Neural progenitor cell (in vitro differentiated cells): Measurements from ENCODE around the gene OPCML. TPM values are rescaled to one million over a fixed set of nuclear protein-coding genes. Genes with fewer than 3 reads are reported as not detected.

Source experiments
- DNase-seq: peaks from one replicate; pipeline ENCODE4 v3.0.0-alpha.2; 2016; ENCODE audit warnings: low spot score
- H2AFZ ChIP-seq: fragments of 200-600 bp; sonication (generic); replicated peaks from 2 replicates; pipeline ENCODE4 v1.6.1; 2016; ENCODE audit warnings: antibody characterized with exemption
- H3F3A ChIP-seq: fragments of 200-600 bp; sonication (generic); 2 replicates; pipeline ENCODE4 v1.6.1; 2016; ENCODE audit warnings: antibody characterized with exemption, low read depth
- H3K27ac ChIP-seq: fragments of 200-600 bp; sonication (generic); 2 replicates; pipeline ENCODE4 v1.5.1; 2016; ENCODE audit warnings: mild to moderate bottlenecking
- H3K27me3 ChIP-seq: fragments of 200-600 bp; sonication (generic); 2 replicates; pipeline ENCODE4 v1.6.1; 2016; ENCODE audit warnings: mild to moderate bottlenecking, moderate library complexity
- H3K36me3 ChIP-seq: fragments of 200-600 bp; sonication (generic); 2 replicates; pipeline ENCODE4 v1.5.1; 2016
- H3K4me1 ChIP-seq: fragments of 200-600 bp; sonication (generic); 2 replicates; pipeline ENCODE4 v1.6.1; 2016; ENCODE audit warnings: mixed run types
- H3K4me2 ChIP-seq: fragments of 200-600 bp; sonication (generic); 2 replicates; pipeline ENCODE4 v1.6.1; 2016
- H3K4me3 ChIP-seq: fragments of 200-600 bp; sonication (generic); 2 replicates; pipeline ENCODE4 v1.5.1; 2016
- H3K79me2 ChIP-seq: fragments of 200-600 bp; sonication (generic); 2 replicates; pipeline ENCODE4 v1.6.1; 2016; ENCODE audit warnings: low read depth
- H3K9ac ChIP-seq: fragments of 200-600 bp; sonication (generic); 2 replicates; pipeline ENCODE4 v1.6.1; 2016
- H3K9me3 ChIP-seq: fragments of 200-600 bp; sonication (generic); 2 replicates; pipeline ENCODE4 v1.5.1; 2016; ENCODE audit warnings: low read depth
- H4K20me1 ChIP-seq: fragments of 200-600 bp; sonication (generic); 2 replicates; pipeline ENCODE4 v1.6.1; 2016; ENCODE audit warnings: low read depth
- H3K27ac Mint-ChIP-seq: 3 replicates; pipeline ENCODE4 v1.8.0; 2021; ENCODE audit warnings: mixed read lengths
- H3K27me3 Mint-ChIP-seq: 2 replicates; pipeline ENCODE4 v1.8.0; 2022; ENCODE audit warnings: low read depth, mild to moderate bottlenecking, inconsistent platforms, moderate library complexity, mixed read lengths; ENCODE audit not compliant: insufficient read depth
- H3K36me3 Mint-ChIP-seq: 3 replicates; pipeline ENCODE4 v1.8.0; 2021; ENCODE audit warnings: mixed read lengths
- H3K4me1 Mint-ChIP-seq: 3 replicates; pipeline ENCODE4 v1.8.0; 2021; ENCODE audit warnings: mixed read lengths
- H3K4me3 Mint-ChIP-seq: 3 replicates; pipeline ENCODE4 v1.8.0; 2021; ENCODE audit warnings: mild to moderate bottlenecking, moderate library complexity, mixed read lengths
- H3K9me3 Mint-ChIP-seq: 3 replicates; pipeline ENCODE4 v1.8.0; 2020; ENCODE audit warnings: mixed read lengths
- CTCF ChIP-seq: fragments of 200-600 bp; sonication (generic); IDR thresholded peaks from 2 replicates; pipeline ENCODE4 v1.5.1; 2017; ENCODE audit warnings: antibody characterized with exemption, mild to moderate bottlenecking
- EZH2 ChIP-seq: fragments of 200-600 bp; sonication (generic); IDR thresholded peaks from 2 replicates; pipeline ENCODE4 v1.6.1; 2017; ENCODE audit warnings: antibody characterized with exemption, mild to moderate bottlenecking, moderate library complexity
- EZH2phosphoT487 ChIP-seq: fragments of 200-600 bp; sonication (generic); IDR thresholded peaks from 2 replicates; pipeline ENCODE4 v1.6.1; 2017; ENCODE audit warnings: antibody characterized with exemption
- total RNA-seq: library from RNA; depleted of rRNA; stranded (reverse); fragments of >200 nt; gene quantifications from 2 replicates; pipeline ENCODE4 v1.2.3, GENCODE V29; 2015; ENCODE audit warnings: low replicate concordance

Gene OPCML
- total RNA-seq, 1 donor from 2014 or later: 0.02 TPM

GRCh38 chr11:133386852-133387251 lies 145.4 kb downstream of the OPCML start:
- Histone ChIP-seq H3K4me1 (peaks cover 14% of the 10 kb centered on the region), H3K36me3 (no peaks in the 10 kb centered on the region), H3K9ac (no peak overlapping the region), H3K4me3 (no peak overlapping the region), H3K79me2 (no peaks in the 10 kb centered on the region), H3K27me3 (no peaks in the 10 kb centered on the region), H3K27ac (no peak overlapping the region), H3K9me3 (no peaks in the 10 kb centered on the region), H4K20me1 (no peaks in the 10 kb centered on the region), H2AFZ (no peak overlapping the region), H3K4me2 (no peak overlapping the region), H3F3A (no peaks in the 10 kb centered on the region)
- TF ChIP-seq CTCF: no peak
- Mint-ChIP-seq H3K9me3 (no peaks in the 10 kb centered on the region), H3K4me1 (peaks cover 3% of the 10 kb centered on the region), H3K27ac (no peak overlapping the region), H3K36me3 (no peaks in the 10 kb centered on the region), H3K27me3 (no peaks in the 10 kb centered on the region), H3K4me3 (no peak overlapping the region)
- DNase-seq: no peak

- no peaks in the 10 kb centered on the region for H3K9me3 ChIP-seq
- H3K4me1 Mint-ChIP-seq: peaks cover 3% of the 10 kb centered on the region
- no peak overlapping the region for H3K27ac Mint-ChIP-seq
Observed at GRCh38 chr11:133386262-133386661, 146.0 kb downstream of the OPCML start.

DNA sequence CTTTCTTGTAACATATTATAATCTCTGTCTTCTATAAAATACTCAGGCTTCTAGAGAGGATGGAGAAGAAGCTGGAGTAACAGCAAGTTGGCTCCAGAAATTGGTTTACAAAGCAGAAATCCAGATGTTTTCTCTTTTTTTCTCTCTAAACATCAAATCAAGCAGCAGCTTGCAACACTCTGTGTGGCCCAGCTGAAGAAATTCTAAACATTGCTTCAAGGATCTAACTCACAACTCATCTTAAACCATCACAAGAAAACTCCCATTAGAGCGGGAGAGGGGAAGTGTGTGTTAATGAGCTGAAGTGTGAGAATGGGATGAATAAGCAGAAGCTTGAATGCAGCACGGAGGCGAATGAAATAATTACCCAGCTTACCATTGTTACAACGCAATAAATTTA lies 146.5 kb downstream of the OPCML start:
- Mint-ChIP-seq H3K36me3 (no peaks in the 10 kb centered on the region), H3K4me3 (no peak overlapping the region), H3K4me1 (peaks cover 3% of the 10 kb centered on the region), H3K27ac (no peak overlapping the region), H3K27me3 (no peaks in the 10 kb centered on the region), H3K9me3 (no peaks in the 10 kb centered on the region)
- H3F3A ChIP-seq: no peaks in the 10 kb centered on the region
- no peak for TF ChIP-seq EZH2phosphoT487
- no peak for TF ChIP-seq EZH2
- no peak for TF ChIP-seq CTCF
- no peak for DNase-seq
- H3K9me3 ChIP-seq: no peaks in the 10 kb centered on the region
- no peaks in the 10 kb centered on the region for H3K36me3 ChIP-seq
- H3K27me3 ChIP-seq: no peaks in the 10 kb centered on the region
- H3K9ac ChIP-seq: no peak overlapping the region
- no peak overlapping the region for H3K4me2 ChIP-seq
- no peak overlapping the region for H3K4me3 ChIP-seq
- H3K27ac ChIP-seq: no peak overlapping the region
- peaks cover 14% of the 10 kb centered on the region for H3K4me1 ChIP-seq
- H2AFZ ChIP-seq: no peak overlapping the region
- H4K20me1 ChIP-seq: no peaks in the 10 kb centered on the region
- H3K79me2 ChIP-seq: no peaks in the 10 kb centered on the region

More at GRCh38 chr11:133386262-133386661, 146.0 kb downstream of the OPCML start:
- H3K79me2 ChIP-seq: no peaks in the 10 kb centered on the region
- H3K27me3 Mint-ChIP-seq: no peaks in the 10 kb centered on the region
- no peaks in the 10 kb centered on the region for H3K27me3 ChIP-seq
- TF ChIP-seq CTCF: no peak
- no peak for TF ChIP-seq EZH2
- no peak for TF ChIP-seq EZH2phosphoT487
- DNase-seq: no peak
- H4K20me1 ChIP-seq: no peaks in the 10 kb centered on the region
- no peak overlapping the region for H3K27ac ChIP-seq
- no peak overlapping the region for H2AFZ ChIP-seq
- H3K4me3 ChIP-seq: no peak overlapping the region
- H3K4me3 Mint-ChIP-seq: no peak overlapping the region
- no peak overlapping the region for H3K4me2 ChIP-seq
- H3K36me3 Mint-ChIP-seq: no peaks in the 10 kb centered on the region
- no peaks in the 10 kb centered on the region for H3K9me3 Mint-ChIP-seq
- H3K9ac ChIP-seq: no peak overlapping the region
- peaks cover 14% of the 10 kb centered on the region for H3K4me1 ChIP-seq
- no peaks in the 10 kb centered on the region for H3F3A ChIP-seq
- H3K36me3 ChIP-seq: no peaks in the 10 kb centered on the region

DNA sequence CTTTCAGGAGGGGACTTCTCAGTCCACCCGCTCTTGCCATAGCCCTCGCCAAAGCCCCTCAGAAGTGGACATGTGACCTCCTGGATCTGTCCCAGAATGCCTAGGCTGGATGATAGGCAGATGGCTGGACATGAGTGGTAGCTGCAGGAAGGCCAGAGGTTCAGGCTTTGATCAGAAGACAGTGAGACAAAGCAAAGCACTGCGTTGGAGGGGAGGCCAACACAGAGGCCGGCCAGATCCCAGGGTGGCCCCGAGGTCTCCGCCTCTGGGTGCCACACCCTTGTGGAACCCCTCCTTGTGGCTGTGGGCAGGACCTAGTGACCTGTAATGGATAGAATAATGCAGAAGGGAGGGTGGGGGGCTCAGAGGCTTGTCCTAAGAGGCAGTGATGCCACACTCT lies 147.6 kb downstream of the OPCML start:
- H3K27ac Mint-ChIP-seq: no peak overlapping the region
- H3K9me3 Mint-ChIP-seq: no peaks in the 10 kb centered on the region
- Histone ChIP-seq H3K4me3 (no peak overlapping the region), H3K79me2 (no peaks in the 10 kb centered on the region), H3F3A (no peaks in the 10 kb centered on the region), H3K9me3 (no peaks in the 10 kb centered on the region), H3K4me1 (peaks cover 14% of the 10 kb centered on the region), H3K27ac (no peak overlapping the region), H3K4me2 (no peak overlapping the region), H3K36me3 (no peaks in the 10 kb centered on the region), H3K9ac (no peak overlapping the region), H2AFZ (no peak overlapping the region), H3K27me3 (no peaks in the 10 kb centered on the region), H4K20me1 (no peaks in the 10 kb centered on the region)
- H3K27me3 Mint-ChIP-seq: no peaks in the 10 kb centered on the region
- no peak for DNase-seq
- H3K36me3 Mint-ChIP-seq: no peaks in the 10 kb centered on the region
- H3K4me3 Mint-ChIP-seq: no peak overlapping the region
- H3K4me1 Mint-ChIP-seq: peaks cover 3% of the 10 kb centered on the region
- TF ChIP-seq CTCF: no peak
- no peak for TF ChIP-seq EZH2
- TF ChIP-seq EZH2phosphoT487: no peak
